Left ventricle myocardium inferior (tissue), 1 donor: ENCODE measurements around the gene R3HCC1L. TPM values are rescaled to one million over a fixed set of nuclear protein-coding genes. Genes with fewer than 3 reads are reported as not detected.
"Not testable (repeated sequence)": the region's sequence is repeated elsewhere in the genome, so short reads cannot be mapped to it uniquely, and the experiment has no call there.

Experiments used
- DNase-seq: peaks from one replicate; pipeline ENCODE4 v3.0.0-alpha.2; 2020
- H3K27ac ChIP-seq: fragments of 200-600 bp; replicated peaks from 2 replicates; pipeline ENCODE4 v1.8.0; 2021
- H3K27me3 ChIP-seq: fragments of 200-600 bp; 2 replicates; pipeline ENCODE4 v1.8.0; 2021; ENCODE audit warnings: low read depth
- H3K36me3 ChIP-seq: fragments of 200-600 bp; 2 replicates; pipeline ENCODE4 v1.8.0; 2021
- H3K4me1 ChIP-seq: fragments of 200-600 bp; 2 replicates; pipeline ENCODE4 v1.8.0; 2021
- H3K4me3 ChIP-seq: fragments of 200-600 bp; 2 replicates; pipeline ENCODE4 v1.8.0; 2021; ENCODE audit warnings: mild to moderate bottlenecking, moderate library complexity
- H3K9me3 ChIP-seq: fragments of 200-600 bp; replicated peaks from 2 replicates; pipeline ENCODE4 v1.8.0; 2021
- CTCF ChIP-seq: fragments of 200-600 bp; IDR thresholded peaks from 2 replicates; pipeline ENCODE4 v1.8.0; 2021; ENCODE audit warnings: antibody characterized with exemption, mild to moderate bottlenecking, borderline replicate concordance
- intact Hi-C: fragments of 100-400 bp; cut with micrococcal nuclease; formaldehyde crosslinking; loops from one replicate; pipeline ENCODE4 v1.11.0; 2022
- total RNA-seq: library from RNA; stranded (reverse); fragmentation: NEBNext Ultra II Directional; extraction: Animal tissue kit (Norgen Biotek cat#: 25700); gene quantifications from one replicate; pipeline ENCODE4 v1.2.1, GENCODE V29; 2021
- donor health status: DM: no; HTN: yes; CAD: no; lungs with severe emphysema.

Gene R3HCC1L
- total RNA-seq, 1 donor from 2014 or later, result 5.9 TPM

DNA sequence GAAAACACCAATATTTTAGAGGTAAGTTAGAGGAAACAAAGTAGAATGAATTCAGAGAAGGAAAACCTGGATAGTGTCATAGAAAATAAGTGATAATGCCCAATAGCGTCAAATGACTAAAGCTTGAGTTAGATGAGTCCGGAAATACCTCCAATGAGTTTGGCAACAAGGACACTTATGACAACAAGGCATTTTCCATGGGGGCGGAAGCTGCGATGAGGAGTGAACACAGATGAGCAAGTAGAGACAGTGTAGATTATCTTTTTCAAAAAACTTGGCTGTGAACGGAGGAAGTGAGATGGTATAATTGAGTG, 383 bp upstream of the R3HCC1L start:
- no peak for DNase-seq
- Histone ChIP-seq H3K36me3 (no peaks in the 10 kb centered on the region), H3K4me1 (peaks cover 46% of the 10 kb centered on the region), H3K4me3 (peak overlapping the region; percentile 81), H3K27me3 (no peaks in the 10 kb centered on the region), H3K27ac (peak overlapping the region; percentile 93), H3K9me3 (peaks cover 6% of the 10 kb centered on the region)
- intact Hi-C loops, result no loop called here
- no peak for TF ChIP-seq CTCF

DNA sequence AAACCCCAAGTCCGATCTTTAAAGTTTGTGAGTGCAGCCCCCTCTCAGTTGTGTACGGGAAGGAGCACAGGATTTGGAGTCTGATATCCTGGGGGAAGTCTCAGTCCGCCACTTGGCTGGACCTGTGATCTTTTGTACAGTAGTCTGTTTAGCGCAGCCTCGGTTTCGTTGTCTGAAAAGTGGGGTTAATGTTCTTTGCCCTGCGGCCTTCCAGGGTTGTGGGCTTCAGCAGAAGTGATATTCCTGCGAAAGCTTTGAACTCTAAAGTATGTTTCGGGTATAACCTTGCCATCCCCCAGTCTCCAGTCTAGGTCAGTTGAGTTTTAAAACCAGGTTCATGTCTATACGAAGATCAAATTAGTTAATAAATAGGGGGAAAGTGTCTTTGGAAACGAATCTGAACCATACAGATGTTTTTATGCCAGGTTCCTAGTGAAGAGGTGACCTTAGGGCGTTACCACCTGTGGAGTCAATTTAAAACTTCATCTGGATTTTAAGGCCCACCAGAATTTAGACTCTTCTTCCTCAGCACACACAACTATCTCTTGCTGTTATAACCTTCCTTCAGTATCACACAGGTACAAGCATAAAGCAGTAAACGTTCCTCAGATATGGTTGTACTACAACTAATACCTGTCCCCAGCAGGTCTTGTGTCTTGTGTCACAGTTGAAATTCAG, 904 bp downstream of the R3HCC1L start:
- Histone ChIP-seq H3K4me3 (peak overlapping the region; percentile 81), H3K27me3 (no peaks in the 10 kb centered on the region), H3K9me3 (peaks cover 6% of the 10 kb centered on the region), H3K27ac (peak overlapping the region; percentile 93), H3K4me1 (peaks cover 58% of the 10 kb centered on the region), H3K36me3 (no peaks in the 10 kb centered on the region)
- intact Hi-C loops, result no loop called here
- no peak for TF ChIP-seq CTCF
- no peak for DNase-seq

GRCh38 chr10:98136775-98137174, 2.3 kb downstream of the R3HCC1L start:
- H3K27ac ChIP-seq, H3K27me3 ChIP-seq, H3K36me3 ChIP-seq, H3K4me3 ChIP-seq, intact Hi-C loops, H3K9me3 ChIP-seq, DNase-seq: not testable (repeated sequence)
- peaks cover 73% of the 10 kb centered on the region for H3K4me1 ChIP-seq

GRCh38 chr10:98138031-98138430, 3.6 kb downstream of the R3HCC1L start:
- Histone ChIP-seq H3K36me3 (no peaks in the 10 kb centered on the region), H3K27me3 (no peaks in the 10 kb centered on the region), H3K4me3 (no peak overlapping the region), H3K4me1 (peaks cover 85% of the 10 kb centered on the region), H3K9me3 (peaks cover 2% of the 10 kb centered on the region), H3K27ac (no peak overlapping the region)
- TF ChIP-seq CTCF, result no peak
- no peak for DNase-seq
- intact Hi-C loops, result no loop called here

DNA sequence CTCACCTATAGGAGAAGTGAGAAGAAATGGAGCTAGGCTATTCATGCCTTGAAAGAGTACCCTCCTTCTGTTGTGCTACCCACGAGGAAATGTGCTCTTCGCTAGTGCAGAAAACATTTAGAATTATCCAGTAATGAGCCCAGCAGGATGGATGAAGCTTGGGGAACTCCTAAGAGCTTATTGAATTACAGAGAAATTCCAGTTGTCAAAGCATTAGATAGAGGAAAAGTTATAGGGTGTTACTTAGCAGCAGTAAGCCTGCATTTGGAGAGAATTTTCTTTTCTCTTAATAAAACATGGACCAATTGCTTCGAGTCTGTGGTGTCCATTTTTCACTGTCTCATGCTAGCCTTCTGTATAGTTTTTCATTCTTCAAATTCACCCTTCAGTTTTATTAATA, 5.0 kb downstream of the R3HCC1L start:
- Histone ChIP-seq H3K4me1 (peaks cover 87% of the 10 kb centered on the region), H3K4me3 (no peak overlapping the region), H3K36me3 (no peaks in the 10 kb centered on the region), H3K27me3 (no peaks in the 10 kb centered on the region), H3K27ac (no peak overlapping the region), H3K9me3 (no peaks in the 10 kb centered on the region)
- DNase-seq, result no peak
- no peak for TF ChIP-seq CTCF
- intact Hi-C loops, result no loop called here

- intact Hi-C loops, result no loop called here
- H3K4me1 ChIP-seq, result peaks cover 78% of the 10 kb centered on the region
- no peaks in the 10 kb centered on the region for H3K27me3 ChIP-seq
- TF ChIP-seq CTCF, result no peak
- no peaks in the 10 kb centered on the region for H3K36me3 ChIP-seq
- DNase-seq, result no peak
- H3K27ac ChIP-seq, result no peak overlapping the region
- peaks cover 3% of the 10 kb centered on the region for H3K9me3 ChIP-seq
- H3K4me3 ChIP-seq, result no peak overlapping the region
These were observed 7.1 kb downstream of the R3HCC1L start for GRCh38 chr10:98141484-98142073.
